Measurements from ENCODE around the gene ASAP2. TPM values are rescaled to one million over a fixed set of nuclear protein-coding genes. Genes with fewer than 3 reads are reported as not detected.

The ASAP2 gene
- total RNA-seq, 1 experiment from 2014 or later: 60.3 TPM

GRCh38 chr2:9225806-9226205 lies 19.2 kb downstream of the ASAP2 start:
- no peaks in the 10 kb centered on the region for H3K9me2 ChIP-seq (ENCODE audit: insufficient read depth)
- TF ChIP-seq CTCF (conservative IDR thresholded peaks at IDR 0.05): no peak
- no peak for TF ChIP-seq EZH2 (IDR thresholded peaks at IDR 0.05; ENCODE audit: low read depth)
- H3K9me3 ChIP-seq (ENCODE audit: insufficient read depth, low read depth): no peaks in the 10 kb centered on the region
- intact Hi-C loops (cut with micrococcal nuclease; ENCODE audit: unreplicated experiment): no loop called here
- no peaks in the 10 kb centered on the region; the same call in 1 of the 2 replicates for H3K36me3 ChIP-seq (ENCODE audit: low read depth)
- no peaks in the 10 kb centered on the region for H3K27me3 ChIP-seq (ENCODE audit: insufficient read depth, low read depth)
- no TSS peak for BruUV-seq (replicated peaks)
- CTCF ChIA-PET: interaction anchor here (0.5 kb wide), 1 partner anchor 865 kb away, joined by 8 read pairs; no protein-coding TSS in a partner anchor
- H4K20me1 ChIP-seq (ENCODE audit: insufficient read depth): peaks cover 27% of the 10 kb centered on the region; the same call in 1 of the 2 replicates
- no peak overlapping the region for H3K27ac ChIP-seq
- no peak overlapping the region for H2AFZ ChIP-seq
- DNase-seq: no peak
- no peak overlapping the region for H3K4me2 ChIP-seq
- no peak overlapping the region for H3K4me3 ChIP-seq
- H3K4me1 ChIP-seq (replicated peaks; ENCODE audit: insufficient read depth): peaks cover 27% of the 10 kb centered on the region
- POLR2A ChIA-PET (ENCODE audit: unreplicated experiment): interaction anchor here (0.7 kb wide), 1 partner anchor 223 kb away, joined by 3 read pairs; no protein-coding TSS in a partner anchor
- peaks cover 20% of the 10 kb centered on the region; the same call in 1 of the 2 replicates for H3F3A ChIP-seq (ENCODE audit: insufficient read depth, low read depth)
- H3K79me2 ChIP-seq (ENCODE audit: low read depth): peaks cover 100% of the 10 kb centered on the region

GRCh38 chr2:9226458-9227380 lies 20.1 kb downstream of the ASAP2 start:
- intact Hi-C loops (cut with micrococcal nuclease; ENCODE audit: unreplicated experiment): no loop called here
- no peaks in the 10 kb centered on the region; the same call in 1 of the 2 replicates for H3K36me3 ChIP-seq (ENCODE audit: low read depth)
- peaks cover 27% of the 10 kb centered on the region; the same call in 1 of the 2 replicates for H4K20me1 ChIP-seq (ENCODE audit: insufficient read depth)
- peaks cover 100% of the 10 kb centered on the region for H3K79me2 ChIP-seq (ENCODE audit: low read depth)
- peaks cover 32% of the 10 kb centered on the region for H3K4me1 ChIP-seq (replicated peaks; ENCODE audit: insufficient read depth)
- H3F3A ChIP-seq (ENCODE audit: insufficient read depth, low read depth): peaks cover 23% of the 10 kb centered on the region; the same call in 1 of the 2 replicates
- H3K9me3 ChIP-seq (ENCODE audit: insufficient read depth, low read depth): no peaks in the 10 kb centered on the region
- H3K9me2 ChIP-seq (ENCODE audit: insufficient read depth): no peaks in the 10 kb centered on the region
- H3K4me3 ChIP-seq: no peak overlapping the region
- no peak for TF ChIP-seq EZH2 (IDR thresholded peaks at IDR 0.05; ENCODE audit: low read depth)
- TF ChIP-seq CTCF (conservative IDR thresholded peaks at IDR 0.05): no peak
- H3K27ac ChIP-seq: no peak overlapping the region
- H2AFZ ChIP-seq: no peak overlapping the region
- ChIA-PET POLR2A (ENCODE audit: unreplicated experiment) (interaction anchor here (0.6 kb wide), 1 partner anchor 10 kb away, joined by 5 read pairs; no protein-coding TSS in a partner anchor), CTCF (no interaction called here)
- H3K4me2 ChIP-seq: no peak overlapping the region
- DNase-seq: no peak
- no peaks in the 10 kb centered on the region for H3K27me3 ChIP-seq (ENCODE audit: insufficient read depth, low read depth)
- BruUV-seq (replicated peaks): no TSS peak

GRCh38 chr2:9228088-9228751 lies 21.6 kb downstream of the ASAP2 start:
- Histone ChIP-seq H3F3A (ENCODE audit: insufficient read depth, low read depth) (peaks cover 38% of the 10 kb centered on the region), H3K4me3 (no peak overlapping the region), H3K27me3 (ENCODE audit: insufficient read depth, low read depth) (no peaks in the 10 kb centered on the region), H3K9me3 (ENCODE audit: insufficient read depth, low read depth) (no peaks in the 10 kb centered on the region), H2AFZ (no peak overlapping the region), H3K4me2 (no peak overlapping the region), H3K4me1 (replicated peaks; ENCODE audit: insufficient read depth) (peaks cover 47% of the 10 kb centered on the region), H3K27ac (no peak overlapping the region), H3K36me3 (ENCODE audit: low read depth) (no peaks in the 10 kb centered on the region), H3K79me2 (ENCODE audit: low read depth) (peaks cover 100% of the 10 kb centered on the region), H4K20me1 (ENCODE audit: insufficient read depth) (peaks cover 13% of the 10 kb centered on the region; the same call in 1 of the 2 replicates), H3K9me2 (ENCODE audit: insufficient read depth) (no peaks in the 10 kb centered on the region)
- ChIA-PET CTCF (no interaction called here), POLR2A (ENCODE audit: unreplicated experiment) (no interaction called here)
- intact Hi-C loops (cut with micrococcal nuclease; ENCODE audit: unreplicated experiment): no loop called here
- DNase-seq: no peak
- BruUV-seq (replicated peaks): no TSS peak
- no peak for TF ChIP-seq CTCF (conservative IDR thresholded peaks at IDR 0.05)
- TF ChIP-seq EZH2 (IDR thresholded peaks at IDR 0.05; ENCODE audit: low read depth): no peak

Data from PC-9 (cell line).